OCI-LY3 (cell line): Measurements from ENCODE around the gene PHC2.

Source experiments
- CTCF ChIP-seq: fragments of 200-600, 300-600 bp; sonication (generic); IDR thresholded peaks from 2 replicates; pipeline ENCODE4 v1.5.1; 2014; ENCODE audit warnings: antibody characterized with exemption, low read length, low read depth
- EZH2phosphoT487 ChIP-seq: fragments of 200-600 bp; shearing (Covaris generic); IDR thresholded peaks from 2 replicates; pipeline ENCODE4 v1.6.1; 2018; ENCODE audit warnings: antibody characterized with exemption, mixed run types, low read depth

GRCh38 chr1:33312413-33312749, 118.5 kb downstream of the PHC2 start:
- TF ChIP-seq EZH2phosphoT487 (no peak), CTCF (no peak)
